Transverse colon (tissue), 4 donors: ENCODE results near the gene FAM3C.

ENCODE experiments used
- EP300 ChIP-seq: sonication (generic); formaldehyde crosslinking; IDR thresholded peaks from one replicate; pipeline ENCODE4 v1.6.1; 2017; ENCODE audit warnings: antibody characterized with exemption, low read depth
- POLR2A ChIP-seq: fragments of 450-650 bp; IDR thresholded peaks from one replicate; pipeline ENCODE4 v1.6.1; 2016; ENCODE audit warnings: antibody characterized with exemption, mild to moderate bottlenecking, moderate library complexity
- POLR2AphosphoS5 ChIP-seq, 3 donors: sonication (generic); formaldehyde crosslinking; IDR thresholded peaks; one replicate each; pipeline ENCODE4 v1.6.1; 2016; ENCODE audit warnings: antibody characterized with exemption in 3 of 3
- TF ChIP-seq, protein P1 (sequence below), 5 experiments: fragments of 200-600 bp in 3 of 5; fragments of 450-650 bp in 2 of 5; sonication (generic) in 3 of 5; IDR thresholded peaks; 1 replicate in 2 of 5; 2 replicates in 3 of 5; pipeline ENCODE4 v1.5.1; 2016 to 2017; ENCODE audit warnings: antibody characterized with exemption in 5 of 5, inconsistent platforms in 3 of 5, mild to moderate bottlenecking in 2 of 5, moderate library complexity in 1 of 5

DNA sequence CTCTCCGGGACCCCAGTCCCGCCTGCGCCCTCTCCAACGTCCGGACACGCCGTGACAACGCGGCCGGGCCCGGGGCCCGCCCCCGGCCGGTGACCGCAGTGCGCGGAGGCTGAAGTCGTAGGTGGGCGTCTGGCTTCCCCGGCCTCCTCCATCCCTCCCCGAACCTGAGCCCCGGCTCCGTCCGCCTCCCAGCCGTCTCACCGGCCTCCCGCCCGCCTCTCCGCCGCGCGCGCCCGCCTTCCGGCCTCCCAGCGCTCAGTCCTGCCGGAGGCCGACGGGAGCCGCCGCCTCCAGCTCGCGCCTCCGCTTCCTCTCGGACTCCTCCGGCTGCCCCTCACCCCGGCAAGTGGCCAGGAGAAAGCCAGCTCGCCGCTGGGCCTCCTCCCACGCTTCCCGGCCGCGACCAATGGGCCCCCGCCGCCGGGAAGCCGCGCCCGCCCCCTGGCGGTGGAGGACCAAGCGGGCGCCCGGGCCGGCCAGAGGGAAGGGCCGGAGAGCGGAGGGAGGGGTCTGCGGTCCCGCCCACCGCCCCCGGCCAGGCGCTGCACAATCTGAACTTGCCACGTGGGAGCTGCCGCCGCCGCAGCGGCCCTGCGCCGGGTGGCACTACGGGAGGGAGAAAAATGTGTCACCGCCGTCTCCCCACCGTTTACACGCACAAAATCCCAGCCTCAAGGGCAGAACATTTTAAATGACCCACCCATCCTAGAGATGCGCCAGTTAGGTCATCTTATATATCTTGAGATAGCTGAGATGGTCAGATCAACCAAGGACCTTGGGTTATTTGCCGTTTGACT lies at the start of gene FAM3C:
- peak; percentile 85 for TF ChIP-seq POLR2A
- TF ChIP-seq, protein P1, sequence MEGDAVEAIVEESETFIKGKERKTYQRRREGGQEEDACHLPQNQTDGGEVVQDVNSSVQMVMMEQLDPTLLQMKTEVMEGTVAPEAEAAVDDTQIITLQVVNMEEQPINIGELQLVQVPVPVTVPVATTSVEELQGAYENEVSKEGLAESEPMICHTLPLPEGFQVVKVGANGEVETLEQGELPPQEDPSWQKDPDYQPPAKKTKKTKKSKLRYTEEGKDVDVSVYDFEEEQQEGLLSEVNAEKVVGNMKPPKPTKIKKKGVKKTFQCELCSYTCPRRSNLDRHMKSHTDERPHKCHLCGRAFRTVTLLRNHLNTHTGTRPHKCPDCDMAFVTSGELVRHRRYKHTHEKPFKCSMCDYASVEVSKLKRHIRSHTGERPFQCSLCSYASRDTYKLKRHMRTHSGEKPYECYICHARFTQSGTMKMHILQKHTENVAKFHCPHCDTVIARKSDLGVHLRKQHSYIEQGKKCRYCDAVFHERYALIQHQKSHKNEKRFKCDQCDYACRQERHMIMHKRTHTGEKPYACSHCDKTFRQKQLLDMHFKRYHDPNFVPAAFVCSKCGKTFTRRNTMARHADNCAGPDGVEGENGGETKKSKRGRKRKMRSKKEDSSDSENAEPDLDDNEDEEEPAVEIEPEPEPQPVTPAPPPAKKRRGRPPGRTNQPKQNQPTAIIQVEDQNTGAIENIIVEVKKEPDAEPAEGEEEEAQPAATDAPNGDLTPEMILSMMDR (IDR thresholded peaks at IDR 0.05), result peak; percentile 65 to 98 (median 97)
- peak; percentile 81 to 94 (median 91) for TF ChIP-seq POLR2AphosphoS5 (IDR thresholded peaks at IDR 0.05)
- no peak for TF ChIP-seq EP300
